IMR-90 (cell line): ENCODE data around the gene ZBTB46. TPM values are rescaled to one million over a fixed set of nuclear protein-coding genes. Genes with fewer than 3 reads are reported as not detected.

Experiments
- ATAC-seq: fragments of 200-7000 bp; cut with Tn5 transposase; 2 replicates; pipeline ENCODE4 v1.9.1; 2020; ENCODE audit warnings: low read depth, mild to moderate bottlenecking, moderate library complexity
- BruUV-seq: library from RNA; stranded (reverse); fragments of 400-500 nt; replicated peaks from 2 replicates; lab custom pipeline; 2021; lab: Mats Ljungman, UMichigan
- CTCF ChIA-PET: fragments of 300-600 bp; formaldehyde crosslinking; extraction: SDS; loops from one replicate; lab custom pipeline; 2021; ENCODE audit warnings: antibody characterized with exemption; lab: Yijun Ruan, JAX
- POLR2A ChIA-PET: fragments of 300-600 bp; sonication (Branson Sonifier 250); formaldehyde crosslinking; loops from one replicate; lab custom pipeline; 2022; ENCODE audit warnings: antibody characterized with exemption; ENCODE audit not compliant: unreplicated experiment; lab: Charles Lee
- DNase-seq: peaks from one replicate; pipeline ENCODE4 v3.0.0; 2013
- H2AFZ ChIP-seq: replicated peaks from 2 replicates; pipeline ENCODE3; 2013; ENCODE audit warnings: low read length, mild to moderate bottlenecking; ENCODE audit not compliant: poor library complexity
- H2AK5ac ChIP-seq: 2 replicates; pipeline ENCODE4 v1.6.1; 2013; ENCODE audit warnings: low read depth, low read length, inconsistent platforms
- H2AK9ac ChIP-seq: replicated peaks from 2 replicates; pipeline ENCODE3; 2013; ENCODE audit warnings: mild to moderate bottlenecking, low read depth, low read length, moderate library complexity; ENCODE audit not compliant: poor library complexity
- H2BK120ac ChIP-seq: 2 replicates; pipeline ENCODE4 v1.6.1; 2013; ENCODE audit warnings: low read depth, low read length, inconsistent platforms
- H2BK15ac ChIP-seq: 3 replicates; pipeline ENCODE4 v1.6.1; 2013; ENCODE audit warnings: low read depth, low read length, inconsistent platforms
- H2BK20ac ChIP-seq: 2 replicates; pipeline ENCODE4 v1.6.1; 2013; ENCODE audit warnings: low read depth, mild to moderate bottlenecking, inconsistent platforms, low read length, moderate library complexity
- H2BK5ac ChIP-seq: 2 replicates; pipeline ENCODE4 v1.6.1; 2013; ENCODE audit warnings: mild to moderate bottlenecking, low read depth, low read length, inconsistent platforms; ENCODE audit not compliant: poor library complexity, severe bottlenecking
- H3K14ac ChIP-seq: replicated peaks from 2 replicates; pipeline ENCODE4 v1.6.1; 2013; ENCODE audit warnings: low read depth, low read length, inconsistent platforms
- H3K18ac ChIP-seq: 2 replicates; pipeline ENCODE4 v1.6.1; 2013; ENCODE audit warnings: low read depth, low read length, control low read depth
- H3K23ac ChIP-seq: 2 replicates; pipeline ENCODE4 v1.6.1; 2013; ENCODE audit warnings: low read depth, low read length, inconsistent platforms
- H3K27ac ChIP-seq: 2 replicates; pipeline ENCODE4 v1.5.1; 2013; ENCODE audit warnings: mild to moderate bottlenecking, control low read depth, low read length; ENCODE audit not compliant: insufficient read depth
- H3K27me3 ChIP-seq: 2 replicates; pipeline ENCODE4 v1.6.1; 2013; ENCODE audit warnings: low read length; ENCODE audit not compliant: control insufficient read depth, insufficient read depth
- H3K36me3 ChIP-seq: 2 replicates; pipeline ENCODE4 v1.6.1; 2013; ENCODE audit warnings: low read length, mixed read lengths; ENCODE audit not compliant: control insufficient read depth, insufficient read depth
- H3K4ac ChIP-seq: 2 replicates; pipeline ENCODE4 v1.6.1; 2013; ENCODE audit warnings: low read depth, low read length, inconsistent platforms
- H3K4me1 ChIP-seq: 2 replicates; pipeline ENCODE4 v1.6.1; 2013; ENCODE audit warnings: low read length, mixed read lengths; ENCODE audit not compliant: control insufficient read depth, insufficient read depth
- H3K4me2 ChIP-seq: 2 replicates; pipeline ENCODE4 v1.6.1; 2013; ENCODE audit warnings: low read depth, mild to moderate bottlenecking, control low read depth, low read length, moderate library complexity
- H3K4me3 ChIP-seq: 2 replicates; pipeline ENCODE4 v1.5.1; 2013; ENCODE audit warnings: low read depth, mild to moderate bottlenecking, control low read depth, low read length, moderate library complexity; ENCODE audit not compliant: insufficient read depth
- H3K56ac ChIP-seq: 2 replicates; pipeline ENCODE4 v1.6.1; 2013; ENCODE audit warnings: low read length, inconsistent platforms; ENCODE audit not compliant: insufficient read depth; ENCODE audit errors: extremely low read depth
- H3K79me1 ChIP-seq, 2 experiments: 2 replicates each; pipeline ENCODE4 v1.6.1; 2013; ENCODE audit warnings: low read length in 2 of 2, inconsistent platforms in 1 of 2, low read depth in 1 of 2
- H3K9ac ChIP-seq: 2 replicates; pipeline ENCODE4 v1.6.1; 2013; ENCODE audit warnings: low read depth, low read length, control low read depth
- H3K9me1 ChIP-seq: 2 replicates; pipeline ENCODE4 v1.6.1; 2013; ENCODE audit warnings: low read length, inconsistent platforms; ENCODE audit not compliant: insufficient read depth
- H3K9me3 ChIP-seq: 2 replicates; pipeline ENCODE4 v1.6.1; 2013; ENCODE audit warnings: low read length; ENCODE audit not compliant: control insufficient read depth, insufficient read depth
- H4K20me1 ChIP-seq: 2 replicates; pipeline ENCODE4 v1.6.1; 2013; ENCODE audit warnings: low read length, inconsistent platforms; ENCODE audit not compliant: insufficient read depth
- H4K5ac ChIP-seq: 2 replicates; pipeline ENCODE4 v1.6.1; 2013; ENCODE audit warnings: mild to moderate bottlenecking, low read depth, low read length, control low read depth
- H4K8ac ChIP-seq, 2 experiments: 2 replicates each; pipeline ENCODE4 v1.6.1; 2013; ENCODE audit warnings: low read depth in 2 of 2, low read length in 2 of 2, control low read depth in 1 of 2, inconsistent platforms in 1 of 2
- H4K91ac ChIP-seq: 2 replicates; pipeline ENCODE4 v1.6.1; 2013; ENCODE audit warnings: low read depth, low read length, inconsistent platforms; ENCODE audit not compliant: insufficient read depth
- BHLHE40 ChIP-seq: fragments of 150-350 bp; IDR thresholded peaks from 2 replicates; pipeline ENCODE4 v1.6.1; 2016; ENCODE audit warnings: mild to moderate bottlenecking, low read depth, low read length
- FOS ChIP-seq: fragments of 150-350 bp; IDR thresholded peaks from 2 replicates; pipeline ENCODE4 v1.6.1; 2016; ENCODE audit warnings: low read depth, low read length
- NFE2L2 ChIP-seq: fragments of 150-350 bp; IDR thresholded peaks from 2 replicates; pipeline ENCODE4 v1.6.1; 2016; ENCODE audit warnings: low read depth, mild to moderate bottlenecking, low read length
- RAD21 ChIP-seq: IDR thresholded peaks from 2 replicates; pipeline ENCODE4 v1.6.1; 2012; ENCODE audit warnings: low read length, improper control_type of control experiment
- RFX5 ChIP-seq: IDR thresholded peaks from 2 replicates; pipeline ENCODE4 v1.8.0; 2012; ENCODE audit warnings: low read depth, mild to moderate bottlenecking, low read length, moderate library complexity
- WGBS, 2 experiments: methylation state at CpG; one replicate each; pipeline versions ENCODE4 v1.1.5 to v1.1.7; 2013; ENCODE audit warnings: missing lambda C conversion rate in 2 of 2; ENCODE audit not compliant: insufficient read length in 1 of 2; ENCODE audit errors: extremely low coverage in 2 of 2; 5-methylcytosine and 5-hydroxymethylcytosine counted together
- dilution Hi-C: fragments of 300-500 bp; cut with HindIII; formaldehyde crosslinking; loops from one replicate; pipeline ENCODE4 v1.14.3; 2018; ENCODE audit warnings: low sequenced_read_pairs; ENCODE audit not compliant: unreplicated experiment
- in situ Hi-C: fragments of 300-500 bp; cut with MboI; formaldehyde crosslinking; loops from 3 replicates; pipeline ENCODE4 v1.14.3; 2019; ENCODE audit warnings: low sequenced_read_pairs, inconsistent platforms, mixed read lengths
- intact Hi-C: fragments of 100-400 bp; cut with micrococcal nuclease; formaldehyde crosslinking; loops from 2 replicates; pipeline ENCODE4 v1.10.0; 2022
- polyA plus RNA-seq, 3 experiments: library from polyadenylated mRNA; depleted of rRNA; stranded (reverse); fragments of >200 nt; gene quantifications; 2 replicates each; pipeline ENCODE4 v1.2.3, GENCODE V29; 2012; ENCODE audit warnings: low replicate concordance in 1 of 3
- total RNA-seq: library from RNA; depleted of rRNA; stranded (reverse); fragments of >200 nt; gene quantifications from 2 replicates; pipeline ENCODE4 v1.2.3, GENCODE V29; 2012
- TF ChIP-seq, protein P1 (sequence below): fragments of 150-350 bp; IDR thresholded peaks from 2 replicates; pipeline ENCODE4 v1.6.1; 2016; ENCODE audit warnings: low read depth, mild to moderate bottlenecking, low read length, moderate library complexity, borderline replicate concordance
- TF ChIP-seq, protein P2 (sequence below): conservative IDR thresholded peaks from 2 replicates; pipeline ENCODE4 v1.5.1; 2012; ENCODE audit warnings: mild to moderate bottlenecking, low read depth, low read length, improper control_type of control experiment

The ZBTB46 gene
- total and polyA plus RNA-seq, 2 of the 4 experiments (the other 2 are of a cell fraction): 4.2 to 14.9 TPM

DNA sequence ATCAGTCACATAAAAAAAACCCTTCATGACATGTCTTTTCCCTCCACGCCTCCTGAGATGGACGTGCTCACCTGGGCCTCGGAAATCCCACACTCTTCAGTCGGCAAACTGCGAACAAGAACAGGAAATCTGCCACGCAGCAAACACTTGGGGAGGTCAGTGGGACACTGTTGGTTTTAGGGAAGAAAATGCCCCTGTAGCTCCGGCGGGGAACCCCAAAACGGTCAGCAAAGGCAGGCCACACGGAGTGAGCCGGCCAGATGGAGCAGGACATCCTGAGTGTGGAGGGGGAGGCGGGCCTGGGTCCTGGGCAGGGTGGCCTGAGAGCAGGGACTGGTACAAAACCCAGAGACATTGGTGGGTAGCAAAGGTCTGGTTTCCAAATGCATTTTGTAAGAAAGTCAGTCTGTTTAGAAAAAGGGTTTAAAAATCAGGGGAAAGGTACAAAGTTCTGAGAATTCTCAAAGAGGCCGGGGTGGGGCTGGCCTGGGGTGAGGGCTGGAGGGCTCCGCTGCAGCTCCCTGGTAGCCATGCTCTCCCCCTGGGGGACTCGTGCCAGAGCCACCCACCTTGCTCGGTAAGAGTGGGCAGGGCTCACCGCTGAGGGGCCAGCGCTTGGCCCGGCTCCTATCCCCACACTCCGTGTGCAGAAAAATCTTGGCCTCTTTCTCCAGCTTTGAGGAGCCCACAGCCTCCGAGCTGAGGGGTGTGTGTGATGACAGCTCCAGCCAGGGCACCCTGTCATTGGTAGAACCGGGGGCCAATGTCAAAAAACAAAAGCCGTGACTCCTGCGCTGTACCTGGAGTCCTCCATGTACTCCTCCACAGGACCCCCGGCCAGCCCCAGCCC lies 86.3 kb downstream of the ZBTB46 start:
- dilution Hi-C loops: no loop called here
- ATAC-seq: no peak
- POLR2A ChIA-PET: interaction anchor here (0.7 kb wide), 1 partner anchor 86 kb away, joined by 3 read pairs; the partner anchor contains the start of gene RTEL1

More for the DNA sequence above, 86.3 kb downstream of the ZBTB46 start:
- Histone ChIP-seq H2BK20ac (no peak overlapping the region), H3K36me3 (peaks cover 30% of the 10 kb centered on the region; the same call in 1 of the 2 replicates), H3K9me1 (no peaks in the 10 kb centered on the region), H4K91ac (no peak overlapping the region), H3K18ac (no peak overlapping the region), H2BK15ac (no peak overlapping the region), H3K9me3 (no peaks in the 10 kb centered on the region), H3K4me1 (peaks cover 5% of the 10 kb centered on the region), H3K9ac (no peak overlapping the region), H3K4me2 (no peak overlapping the region), H3K79me1 (peaks cover 4 to 9% of the 10 kb centered on the region in 2 experiments; a peak in 2 of 4 replicates), H3K27me3 (no peaks in the 10 kb centered on the region), H2BK5ac (no peak overlapping the region), H4K5ac (no peak overlapping the region), H4K20me1 (peaks cover 11% of the 10 kb centered on the region), H3K4me3 (no peak overlapping the region), H2BK120ac (no peak overlapping the region), H2AK9ac (no peak overlapping the region), H3K23ac (no peak overlapping the region), H2AK5ac (no peak overlapping the region), H3K27ac (no peak overlapping the region), H4K8ac (0 out of 4 replicates have a peak overlapping the region, but pooled peaks of 1 of the 2 experiments have one; percentile 19), H3K4ac (no peak overlapping the region), H2AFZ (no peak overlapping the region), H3K14ac (no peak overlapping the region), H3K56ac (no peak overlapping the region)
- TF ChIP-seq, protein P1, sequence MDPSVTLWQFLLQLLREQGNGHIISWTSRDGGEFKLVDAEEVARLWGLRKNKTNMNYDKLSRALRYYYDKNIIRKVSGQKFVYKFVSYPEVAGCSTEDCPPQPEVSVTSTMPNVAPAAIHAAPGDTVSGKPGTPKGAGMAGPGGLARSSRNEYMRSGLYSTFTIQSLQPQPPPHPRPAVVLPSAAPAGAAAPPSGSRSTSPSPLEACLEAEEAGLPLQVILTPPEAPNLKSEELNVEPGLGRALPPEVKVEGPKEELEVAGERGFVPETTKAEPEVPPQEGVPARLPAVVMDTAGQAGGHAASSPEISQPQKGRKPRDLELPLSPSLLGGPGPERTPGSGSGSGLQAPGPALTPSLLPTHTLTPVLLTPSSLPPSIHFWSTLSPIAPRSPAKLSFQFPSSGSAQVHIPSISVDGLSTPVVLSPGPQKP: no peak
- TF ChIP-seq NFE2L2 (no peak), RAD21 (no peak), BHLHE40 (no peak), FOS (no peak), RFX5 (no peak)
- TF ChIP-seq, protein P2, sequence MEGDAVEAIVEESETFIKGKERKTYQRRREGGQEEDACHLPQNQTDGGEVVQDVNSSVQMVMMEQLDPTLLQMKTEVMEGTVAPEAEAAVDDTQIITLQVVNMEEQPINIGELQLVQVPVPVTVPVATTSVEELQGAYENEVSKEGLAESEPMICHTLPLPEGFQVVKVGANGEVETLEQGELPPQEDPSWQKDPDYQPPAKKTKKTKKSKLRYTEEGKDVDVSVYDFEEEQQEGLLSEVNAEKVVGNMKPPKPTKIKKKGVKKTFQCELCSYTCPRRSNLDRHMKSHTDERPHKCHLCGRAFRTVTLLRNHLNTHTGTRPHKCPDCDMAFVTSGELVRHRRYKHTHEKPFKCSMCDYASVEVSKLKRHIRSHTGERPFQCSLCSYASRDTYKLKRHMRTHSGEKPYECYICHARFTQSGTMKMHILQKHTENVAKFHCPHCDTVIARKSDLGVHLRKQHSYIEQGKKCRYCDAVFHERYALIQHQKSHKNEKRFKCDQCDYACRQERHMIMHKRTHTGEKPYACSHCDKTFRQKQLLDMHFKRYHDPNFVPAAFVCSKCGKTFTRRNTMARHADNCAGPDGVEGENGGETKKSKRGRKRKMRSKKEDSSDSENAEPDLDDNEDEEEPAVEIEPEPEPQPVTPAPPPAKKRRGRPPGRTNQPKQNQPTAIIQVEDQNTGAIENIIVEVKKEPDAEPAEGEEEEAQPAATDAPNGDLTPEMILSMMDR: no peak
- DNase-seq: no peak
- WGBS, 2 experiments: 91% methylated on average over 6 of the region's 25 CpGs; no CpG with 5 or more reads in 1 of the 2 experiments
- CTCF ChIA-PET: no interaction called here
- intact Hi-C loops (no loop called here), in situ Hi-C loops (no loop called here)
- no TSS peak for BruUV-seq
